NCI-H748 (cell line): ENCODE measurements around the gene SIGLEC1.

Experiments
- DNase-seq: peaks from one replicate; lab custom pipeline; 2025; ENCODE audit not compliant: unreplicated experiment; lab: John Stamatoyannopoulos, UW

The SIGLEC1 gene

GRCh38 chr20:3712279-3712873 lies at the start of gene SIGLEC1:
Gene SIGLEC1 (minus strand): TSS chr20:3712600. CDS start chr20:3707128, 5,472 bp downstream.
- DNase-seq = no peak

DNA sequence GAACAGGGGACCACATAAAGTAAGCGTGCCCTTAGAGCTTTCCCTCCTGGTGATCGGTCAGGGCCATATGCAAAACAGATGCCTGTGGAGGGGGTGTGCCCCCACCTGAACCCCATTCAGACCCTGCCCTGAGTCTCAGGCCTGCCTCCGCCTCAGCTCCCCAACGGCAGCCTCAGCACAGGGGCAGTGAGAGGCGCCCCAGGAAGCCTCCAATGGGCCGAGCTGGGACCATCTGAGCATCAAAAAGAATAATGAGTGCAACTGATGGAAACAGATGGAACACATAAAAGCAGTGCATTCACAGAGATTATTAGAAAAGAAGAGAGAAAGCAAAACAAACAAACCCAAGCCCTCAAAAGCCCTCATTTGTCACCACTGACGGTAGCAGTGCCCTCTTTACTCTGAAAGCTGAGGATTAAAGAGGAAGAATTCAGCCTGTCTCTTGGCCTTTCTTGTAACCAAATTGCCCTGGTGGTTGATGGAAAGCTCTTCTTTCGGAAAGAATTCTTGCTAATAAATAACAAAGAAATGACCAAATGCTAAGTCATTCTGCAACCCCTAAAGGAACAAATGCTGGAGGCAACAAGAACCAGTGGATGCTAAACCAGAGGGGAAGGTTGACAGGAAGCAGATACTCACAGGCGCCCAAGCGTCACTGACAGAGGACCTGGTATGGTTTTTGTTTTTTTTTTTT lies 48.4 kb upstream of the SIGLEC1 start:
- DNase-seq = no peak

- DNase-seq = no peak
These were observed 47.5 kb upstream of the SIGLEC1 start for GRCh38 chr20:3759884-3760283.

DNA sequence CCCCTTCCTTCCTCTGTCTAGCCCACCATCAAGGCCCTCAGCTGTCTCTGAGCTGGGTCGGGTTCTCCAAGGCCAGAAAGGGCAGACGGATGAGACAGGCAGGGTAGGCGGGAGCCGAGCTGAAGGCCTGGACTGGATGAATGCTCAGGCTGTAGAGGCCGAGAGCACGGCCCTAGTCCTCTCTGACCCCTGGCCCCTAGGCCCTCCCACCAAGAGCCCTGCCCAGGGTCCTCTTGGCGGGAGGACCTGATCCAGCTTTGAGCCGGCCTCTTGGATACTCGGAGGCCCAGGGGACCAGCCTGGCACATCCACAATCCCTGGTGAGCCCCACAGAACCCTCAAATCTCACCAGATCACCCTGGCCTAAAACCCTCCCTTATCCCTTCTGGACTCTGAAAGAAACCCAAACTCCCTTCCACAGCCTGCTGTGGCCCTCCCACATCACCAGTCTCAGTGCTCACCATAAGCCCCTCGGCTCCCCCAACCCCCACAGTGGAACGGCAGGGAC lies 47.0 kb upstream of the SIGLEC1 start:
- no peak for DNase-seq

DNA sequence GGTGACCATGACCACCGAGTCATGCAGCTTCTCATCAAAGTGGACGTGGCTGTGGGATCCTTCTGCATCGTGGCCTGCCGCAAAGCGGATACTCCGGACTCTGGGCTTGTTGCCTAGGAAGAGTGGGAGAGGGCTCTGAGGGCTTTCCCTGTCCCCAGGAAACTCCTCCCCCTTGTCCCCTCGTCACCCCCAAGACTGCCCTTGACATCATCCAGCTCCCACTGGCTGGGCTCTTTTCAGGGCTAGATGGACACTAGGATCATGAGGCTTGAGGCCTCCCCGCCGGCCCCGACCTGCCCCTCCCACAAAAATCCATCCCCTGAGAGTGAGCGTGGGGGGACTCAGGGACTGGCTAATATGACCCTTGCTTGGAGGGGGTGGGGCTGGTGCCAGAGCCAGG lies 46.2 kb upstream of the SIGLEC1 start:
- DNase-seq = no peak

GRCh38 chr20:3757268-3757667 lies 44.9 kb upstream of the SIGLEC1 start:
- DNase-seq = no peak

DNA sequence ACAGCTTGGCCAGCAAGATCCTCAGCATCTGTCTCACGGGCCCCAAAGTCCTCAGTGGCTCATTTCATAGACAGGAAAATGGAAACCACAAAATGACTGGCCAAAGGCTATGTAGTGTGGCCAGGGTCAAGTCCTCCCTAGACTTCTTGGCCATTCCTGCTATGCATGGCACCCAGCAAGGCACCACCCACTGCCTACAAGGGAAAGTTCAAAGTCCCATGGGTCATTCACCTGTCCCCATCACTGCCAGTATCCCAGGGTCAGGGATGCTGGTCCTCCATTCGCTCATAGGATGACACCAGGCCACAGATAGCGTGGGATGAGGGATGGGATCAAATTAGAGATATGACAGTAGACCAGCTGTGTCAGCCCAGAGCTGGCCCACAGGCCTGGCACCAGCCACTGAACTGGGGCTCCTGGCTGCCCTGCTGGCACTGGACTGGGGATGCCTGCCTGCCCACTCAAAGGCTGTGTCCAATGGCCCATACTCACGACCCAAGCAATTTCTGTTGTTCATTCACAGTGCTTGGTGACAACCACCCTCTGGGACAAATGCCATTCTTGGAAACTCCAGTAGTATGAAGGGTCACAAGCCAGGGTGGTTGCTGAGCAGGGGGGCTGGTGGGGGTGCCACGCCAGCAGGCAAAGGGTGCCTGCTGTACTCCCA lies 43.5 kb upstream of the SIGLEC1 start:
- DNase-seq = no peak

GRCh38 chr20:3755269-3755668 lies 42.9 kb upstream of the SIGLEC1 start:
- DNase-seq = no peak

DNA sequence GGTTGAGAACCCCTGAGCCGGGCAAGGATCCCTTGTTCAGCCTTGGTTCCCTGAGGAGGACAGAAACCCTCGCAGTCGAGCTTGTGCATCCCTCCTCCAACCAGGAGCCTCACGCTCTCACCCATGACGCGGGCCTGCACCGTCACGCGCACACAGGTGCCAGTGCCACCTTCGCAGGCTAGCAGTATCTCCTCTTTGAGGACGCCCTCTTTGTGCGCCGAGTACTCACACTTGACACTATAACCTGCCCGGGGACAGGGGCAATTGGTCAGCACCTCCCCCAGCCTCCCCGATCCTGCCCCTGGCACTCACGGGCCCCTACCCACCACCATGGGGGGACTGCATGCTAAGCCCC lies 41.9 kb upstream of the SIGLEC1 start:
- DNase-seq = no peak

DNA sequence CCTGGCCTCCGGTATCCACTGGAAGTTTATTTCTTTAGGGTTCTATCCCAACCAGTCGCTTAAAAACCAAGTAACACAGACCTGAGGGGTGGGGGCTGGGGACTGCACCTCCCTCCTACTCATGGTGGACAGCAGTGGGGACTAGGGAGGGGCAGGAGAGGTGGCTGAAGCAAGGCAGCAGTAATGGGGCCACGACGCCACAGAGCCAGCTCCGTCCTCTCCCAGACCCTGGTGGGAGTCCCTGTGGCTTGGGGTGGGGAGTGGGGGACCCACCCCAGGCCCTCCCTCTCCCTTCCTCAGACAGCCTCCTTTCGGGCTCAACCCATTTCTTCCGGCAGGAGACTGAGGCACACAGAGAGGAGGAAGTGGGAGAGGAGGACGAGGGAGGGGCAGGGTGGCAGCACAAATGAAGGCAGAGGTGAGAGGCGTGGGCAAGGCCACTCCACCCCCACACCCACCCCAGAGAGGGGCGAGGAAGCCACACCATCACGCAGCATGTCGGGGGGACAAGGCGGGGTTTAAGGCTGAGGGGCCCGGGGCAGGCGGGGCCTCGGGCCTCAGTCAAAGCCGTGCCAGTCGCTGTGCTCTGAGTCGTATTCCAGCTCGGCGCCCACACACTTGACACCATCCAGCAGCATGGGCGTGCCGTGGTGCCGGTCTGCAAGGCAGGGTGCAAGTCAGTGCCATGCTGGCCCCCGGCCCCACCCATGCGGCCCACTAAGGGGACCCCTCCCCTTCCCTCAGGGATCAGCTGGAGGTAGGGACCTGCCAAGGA lies 41.3 kb upstream of the SIGLEC1 start:
- DNase-seq = no peak

- peak; percentile 79 for DNase-seq
These were observed 40.7 kb upstream of the SIGLEC1 start for GRCh38 chr20:3753098-3753497.

DNA sequence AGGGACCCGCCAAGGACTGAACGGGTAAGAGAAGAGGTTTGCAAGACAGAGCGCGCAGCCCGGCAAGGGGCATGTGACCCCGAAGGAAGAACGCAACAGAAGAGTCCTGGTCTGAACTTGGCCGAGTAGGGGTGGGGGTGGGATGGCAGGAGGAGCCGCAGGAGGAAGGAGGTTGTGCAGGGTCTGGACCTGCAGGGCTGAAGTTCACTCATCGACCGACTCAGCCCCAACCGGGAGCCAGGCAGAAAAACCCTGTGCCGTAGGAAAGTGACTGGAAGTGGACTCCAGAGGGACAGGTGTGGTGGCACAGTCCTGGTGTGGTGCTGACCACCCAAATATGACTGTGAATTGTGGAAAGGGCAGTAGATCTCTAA lies 40.0 kb upstream of the SIGLEC1 start:
- DNase-seq = no peak

GRCh38 chr20:3751675-3752385 lies 39.4 kb upstream of the SIGLEC1 start:
- peak; percentile 96 for DNase-seq

DNA sequence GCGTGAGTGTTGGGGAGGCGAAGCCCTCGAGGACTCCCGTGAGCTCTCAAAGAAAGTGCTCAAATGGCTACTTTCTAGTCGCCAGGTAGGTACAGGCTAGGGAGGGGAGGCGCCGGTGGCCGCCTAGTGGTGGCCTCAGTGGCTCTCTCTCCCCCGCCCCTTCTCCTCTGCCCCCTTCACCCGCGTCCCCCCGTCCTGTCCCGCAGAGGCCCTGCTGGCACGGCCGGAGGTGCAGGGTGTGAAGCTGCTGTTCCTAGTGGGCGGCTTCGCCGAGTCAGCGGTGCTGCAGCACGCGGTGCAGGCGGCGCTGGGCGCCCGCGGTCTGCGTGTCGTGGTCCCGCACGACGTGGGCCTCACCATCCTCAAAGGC lies 38.9 kb upstream of the SIGLEC1 start:
- DNase-seq = no peak

- DNase-seq = peak; percentile 92
These were observed 37.5 kb upstream of the SIGLEC1 start for GRCh38 chr20:3749689-3750531.

GRCh38 chr20:3749087-3749688 lies 36.8 kb upstream of the SIGLEC1 start:
- DNase-seq = no peak

DNA sequence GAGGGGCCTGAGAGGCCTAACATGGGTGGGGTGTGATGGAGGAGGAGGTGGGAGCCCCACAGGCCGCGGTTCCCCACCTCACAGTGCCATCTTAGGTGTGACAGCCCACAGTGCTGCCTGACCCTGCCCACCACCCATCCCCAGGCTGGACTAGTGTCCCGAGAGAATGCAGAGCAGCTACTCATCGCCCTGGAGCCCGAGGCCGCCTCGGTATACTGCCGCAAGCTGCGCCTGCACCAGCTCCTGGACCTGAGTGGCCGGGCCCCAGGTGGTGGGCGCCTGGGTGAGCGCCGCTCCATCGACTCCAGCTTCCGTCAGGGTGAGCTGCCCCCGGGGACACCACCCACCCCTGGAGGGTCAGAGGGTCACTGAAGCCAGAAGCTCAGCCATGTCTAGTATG lies 35.7 kb upstream of the SIGLEC1 start:
- DNase-seq = no peak

DNA sequence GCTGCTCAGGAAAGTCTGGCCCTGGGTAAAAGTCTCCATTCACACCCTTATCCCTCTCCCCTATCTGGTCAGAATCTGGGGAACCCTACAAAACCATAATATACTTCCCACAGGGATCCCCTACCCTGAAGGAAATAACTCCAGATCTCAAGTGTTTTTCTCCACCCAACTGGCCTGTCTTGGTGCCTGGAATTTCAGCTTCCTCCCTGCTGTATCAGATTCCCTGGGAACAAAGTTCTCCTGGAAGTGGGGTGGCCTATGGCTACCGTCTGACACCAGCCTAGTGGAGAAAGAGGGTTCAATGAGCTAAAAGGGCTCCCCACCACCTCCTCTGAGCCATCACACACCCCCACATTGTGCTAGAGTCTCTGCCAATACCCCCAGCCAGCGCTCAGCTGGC lies 35.1 kb upstream of the SIGLEC1 start:
- DNase-seq = no peak

- no peak for DNase-seq
These were observed 33.3 kb upstream of the SIGLEC1 start for GRCh38 chr20:3745686-3746173.
